ENCODE data around the gene SAMD11.

- TF ChIP-seq CTCF (IDR thresholded peaks at IDR 0.05) (no peak), POLR2A (IDR thresholded peaks at IDR 0.05) (no peak)
These were observed 20.9 kb upstream of the SAMD11 start for GRCh38 chr1:902802-903201.
